K562 (cell line): ENCODE data around the gene RASSF6.

Experiments
- ATF3 ChIP-seq, 2 experiments: fragments of 450-650 bp in 1 of 2; sonication (generic) in 1 of 2; formaldehyde crosslinking in 1 of 2; IDR thresholded peaks in 1 of 2; conservative IDR thresholded peaks in 1 of 2; 2 replicates each; pipeline versions ENCODE4 v1.6.1 to v1.8.1; 2016 to 2023; ENCODE audit warnings: mild to moderate bottlenecking in 2 of 2, moderate library complexity in 2 of 2, inconsistent platforms in 1 of 2, missing genetic modification reagents in 1 of 2
- BHLHE40 ChIP-seq: IDR thresholded peaks from 2 replicates; pipeline ENCODE4 v1.6.1; 2011; ENCODE audit warnings: low read length, improper control_type of control experiment
- BRF2 ChIP-seq: IDR thresholded peaks from 3 replicates; pipeline ENCODE4 v1.6.1; 2011; ENCODE audit warnings: borderline replicate concordance, mild to moderate bottlenecking; ENCODE audit not compliant: insufficient read length, insufficient read depth
- CTCF ChIP-seq, 3 experiments: IDR thresholded peaks in 2 of 3; conservative IDR thresholded peaks in 1 of 3; 2 replicates each; pipeline ENCODE4 v1.5.1; 2011 to 2012; ENCODE audit warnings: low read length in 3 of 3, mild to moderate bottlenecking in 3 of 3, control low read depth in 2 of 3, improper control_type of control experiment in 1 of 3, inconsistent platforms in 1 of 3, low read depth in 1 of 3, mixed read lengths in 1 of 3, moderate library complexity in 1 of 3; ENCODE audit not compliant: insufficient read depth in 2 of 3
- EGR1 ChIP-seq: fragments of 450-650 bp; conservative IDR thresholded peaks from 2 replicates; pipeline ENCODE4 v1.6.1; 2017; ENCODE audit warnings: mild to moderate bottlenecking
- NR1H2 ChIP-seq: sonication (generic); formaldehyde crosslinking; IDR thresholded peaks from 2 replicates; pipeline ENCODE4 v1.4.0; 2020; ENCODE audit warnings: mild to moderate bottlenecking, missing genetic modification reagents
- POLR2AphosphoS2 ChIP-seq: IDR thresholded peaks from 2 replicates; pipeline ENCODE4 v1.6.1; 2012; ENCODE audit warnings: low read length, improper control_type of control experiment
- SMARCE1 ChIP-seq: fragments of 450-650 bp; IDR thresholded peaks from 2 replicates; pipeline ENCODE4 v1.7.1; 2016; ENCODE audit warnings: mild to moderate bottlenecking
- TARDBP ChIP-seq: fragments of 450-650 bp; IDR thresholded peaks from 2 replicates; pipeline ENCODE4 v1.6.1; 2016

GRCh38 chr4:73589887-73590801 is 30.1 kb downstream of the RASSF6 start:
- TF ChIP-seq ATF3 (IDR thresholded peaks at IDR 0.05) (no peak), ATF3 (CRISPR knock-in tag; conservative IDR thresholded peaks at IDR 0.05) (no peak), BHLHE40 (no peak), BRF2 (no peak), CTCF (IDR thresholded peaks at IDR 0.05 in 2 of 3, conservative IDR thresholded peaks at IDR 0.05 in 1 of 3; ENCODE audit: insufficient read depth in 2 of 3, low read depth in 1 of 3, low read length in 3 of 3) (no peak), EGR1 (no peak), SMARCE1 (no peak), TARDBP (no peak), POLR2AphosphoS2 (no peak), NR1H2 (CRISPR knock-in tag) (no peak)
